K562 treated with DMSO at 1 percent for 48 hours (cell line): ENCODE results near the gene ELAC2. TPM values are rescaled to one million over a fixed set of nuclear protein-coding genes. Genes with fewer than 3 reads are reported as not detected.

Experiments
- total RNA-seq: library from RNA; unstranded; fragments of 300-600 nt; gene quantifications from 2 replicates; pipeline ENCODE4 v1.2.3, GENCODE V29; 2022; ENCODE audit warnings: low replicate concordance; ENCODE audit errors: extremely low read depth

Gene ELAC2, protein sequence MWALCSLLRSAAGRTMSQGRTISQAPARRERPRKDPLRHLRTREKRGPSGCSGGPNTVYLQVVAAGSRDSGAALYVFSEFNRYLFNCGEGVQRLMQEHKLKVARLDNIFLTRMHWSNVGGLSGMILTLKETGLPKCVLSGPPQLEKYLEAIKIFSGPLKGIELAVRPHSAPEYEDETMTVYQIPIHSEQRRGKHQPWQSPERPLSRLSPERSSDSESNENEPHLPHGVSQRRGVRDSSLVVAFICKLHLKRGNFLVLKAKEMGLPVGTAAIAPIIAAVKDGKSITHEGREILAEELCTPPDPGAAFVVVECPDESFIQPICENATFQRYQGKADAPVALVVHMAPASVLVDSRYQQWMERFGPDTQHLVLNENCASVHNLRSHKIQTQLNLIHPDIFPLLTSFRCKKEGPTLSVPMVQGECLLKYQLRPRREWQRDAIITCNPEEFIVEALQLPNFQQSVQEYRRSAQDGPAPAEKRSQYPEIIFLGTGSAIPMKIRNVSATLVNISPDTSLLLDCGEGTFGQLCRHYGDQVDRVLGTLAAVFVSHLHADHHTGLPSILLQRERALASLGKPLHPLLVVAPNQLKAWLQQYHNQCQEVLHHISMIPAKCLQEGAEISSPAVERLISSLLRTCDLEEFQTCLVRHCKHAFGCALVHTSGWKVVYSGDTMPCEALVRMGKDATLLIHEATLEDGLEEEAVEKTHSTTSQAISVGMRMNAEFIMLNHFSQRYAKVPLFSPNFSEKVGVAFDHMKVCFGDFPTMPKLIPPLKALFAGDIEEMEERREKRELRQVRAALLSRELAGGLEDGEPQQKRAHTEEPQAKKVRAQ
- total RNA-seq = not detected in 2 replicates

GRCh38 chr17:13017655-13018459 is at the start of gene ELAC2:
Gene ELAC2 (minus strand): TSS chr17:13018027. CDS start chr17:13017947, 80 bp downstream.

Other genes starting within 250 kb of the ELAC2 start
- not detected in 2 replicates for gene ARHGAP44, start 228.5 kb downstream of the ELAC2 start, total RNA-seq